H9 (cell line): ENCODE data around the gene NTMT2. TPM values are rescaled to one million over a fixed set of nuclear protein-coding genes. Genes with fewer than 3 reads are reported as not detected.

Source experiments
- DNase-seq: peaks from one replicate; pipeline ENCODE4 v3.0.0-alpha.2; 2017
- H2AFZ ChIP-seq: one replicate; pipeline ENCODE4 v1.6.1; 2013; ENCODE audit warnings: mild to moderate bottlenecking, low read length, control low read depth, moderate library complexity
- H2AK5ac ChIP-seq: 2 replicates; pipeline ENCODE4 v1.6.1; 2013; ENCODE audit warnings: low read length, control low read depth, mixed read lengths; ENCODE audit not compliant: insufficient read length
- H2BK120ac ChIP-seq: one replicate; pipeline ENCODE4 v1.6.1; 2013; ENCODE audit warnings: low read depth, mild to moderate bottlenecking, low read length, control low read depth, inconsistent platforms; ENCODE audit not compliant: poor library complexity, severe bottlenecking
- H2BK12ac ChIP-seq: 2 replicates; pipeline ENCODE4 v1.6.1; 2013; ENCODE audit warnings: low read length, control low read depth, mixed read lengths, low read depth; ENCODE audit not compliant: insufficient read length
- H2BK15ac ChIP-seq: 2 replicates; pipeline ENCODE4 v1.6.1; 2013; ENCODE audit warnings: low read depth, low read length, control low read depth
- H2BK20ac ChIP-seq: one replicate; pipeline ENCODE4 v1.6.1; 2013; ENCODE audit warnings: low read depth, mild to moderate bottlenecking, low read length, control low read depth, inconsistent platforms; ENCODE audit not compliant: poor library complexity, severe bottlenecking
- H2BK5ac ChIP-seq: 2 replicates; pipeline ENCODE4 v1.6.1; 2013; ENCODE audit warnings: low read length, control low read depth, mixed read lengths; ENCODE audit not compliant: insufficient read length
- H3K14ac ChIP-seq: 2 replicates; pipeline ENCODE4 v1.6.1; 2013; ENCODE audit warnings: low read length, control low read depth; ENCODE audit not compliant: insufficient read depth
- H3K18ac ChIP-seq: 2 replicates; pipeline ENCODE4 v1.6.1; 2013; ENCODE audit warnings: low read depth, mild to moderate bottlenecking, mixed read lengths, low read length, control low read depth; ENCODE audit not compliant: insufficient read length
- H3K23ac ChIP-seq: 2 replicates; pipeline ENCODE4 v1.6.1; 2013; ENCODE audit warnings: low read length, control low read depth, mixed read lengths, low read depth; ENCODE audit not compliant: insufficient read length
- H3K23me2 ChIP-seq: 2 replicates; pipeline ENCODE4 v1.6.1; 2013; ENCODE audit warnings: low read depth, mild to moderate bottlenecking, mixed read lengths, low read length, control low read depth; ENCODE audit not compliant: insufficient read length, poor library complexity, severe bottlenecking
- H3K27ac ChIP-seq: 2 replicates; pipeline ENCODE4 v1.5.1; 2013; ENCODE audit warnings: low read length, control low read depth, mixed read lengths, low read depth; ENCODE audit not compliant: insufficient read length
- H3K27me3 ChIP-seq: 2 replicates; pipeline ENCODE4 v1.6.1; 2013; ENCODE audit warnings: low read length, control low read depth, inconsistent platforms; ENCODE audit not compliant: insufficient read depth
- H3K4ac ChIP-seq: 2 replicates; pipeline ENCODE4 v1.6.1; 2013; ENCODE audit warnings: low read depth, mild to moderate bottlenecking, control low read depth, inconsistent platforms, low read length, moderate library complexity
- H3K4me1 ChIP-seq: 2 replicates; pipeline ENCODE4 v1.6.1; 2013; ENCODE audit warnings: low read length, control low read depth, inconsistent platforms; ENCODE audit not compliant: insufficient read depth
- H3K4me2 ChIP-seq: 2 replicates; pipeline ENCODE4 v1.6.1; 2013; ENCODE audit warnings: low read length, control low read depth, mixed read lengths; ENCODE audit not compliant: insufficient read length, insufficient read depth
- H3K56ac ChIP-seq: 2 replicates; pipeline ENCODE4 v1.6.1; 2013; ENCODE audit warnings: low read depth, mild to moderate bottlenecking, mixed read lengths, low read length, control low read depth; ENCODE audit not compliant: insufficient read length
- H3K79me1 ChIP-seq: 2 replicates; pipeline ENCODE4 v1.6.1; 2013; ENCODE audit warnings: low read depth, mild to moderate bottlenecking, moderate library complexity, low read length, control low read depth, inconsistent platforms; ENCODE audit not compliant: insufficient read depth, poor library complexity, severe bottlenecking
- H3K79me2 ChIP-seq: 2 replicates; pipeline ENCODE4 v1.6.1; 2013; ENCODE audit warnings: low read length, control low read depth, inconsistent platforms; ENCODE audit not compliant: insufficient read depth
- H3K9ac ChIP-seq: 2 replicates; pipeline ENCODE4 v1.6.1; 2013; ENCODE audit warnings: low read length, control low read depth, mixed read lengths; ENCODE audit not compliant: insufficient read length; ENCODE audit errors: extremely low read depth
- H3K9me3 ChIP-seq: one replicate; pipeline ENCODE4 v1.6.1; 2013; ENCODE audit warnings: low read depth, low read length, inconsistent platforms; ENCODE audit not compliant: control insufficient read depth
- H3T11ph ChIP-seq: one replicate; pipeline ENCODE4 v1.6.1; 2013; ENCODE audit warnings: mild to moderate bottlenecking, low read length, control low read depth, inconsistent platforms
- H4K20me1 ChIP-seq: one replicate; pipeline ENCODE4 v1.6.1; 2013; ENCODE audit not compliant: control insufficient read depth, insufficient read length, insufficient read depth
- H4K5ac ChIP-seq: 2 replicates; pipeline ENCODE4 v1.6.1; 2013; ENCODE audit warnings: low read depth, mild to moderate bottlenecking, mixed read lengths, low read length, control low read depth; ENCODE audit not compliant: insufficient read length
- H4K8ac ChIP-seq: replicated peaks from 2 replicates; pipeline ENCODE4 v1.6.1; 2013; ENCODE audit warnings: low read length, control low read depth, mixed read lengths, low read depth; ENCODE audit not compliant: insufficient read length
- H4K91ac ChIP-seq: 2 replicates; pipeline ENCODE4 v1.6.1; 2013; ENCODE audit warnings: low read depth, mild to moderate bottlenecking, moderate library complexity, mixed read lengths, low read length, control low read depth; ENCODE audit not compliant: insufficient read length
- H3K27ac Mint-ChIP-seq, 3 experiments: 2 replicates in 2 of 3; 3 replicates in 1 of 3; pipeline ENCODE4 v1.8.0; 2020 to 2021; ENCODE audit warnings: mixed read lengths in 3 of 3, mild to moderate bottlenecking in 1 of 3, moderate library complexity in 1 of 3
- H3K27me3 Mint-ChIP-seq: 2 replicates; pipeline ENCODE4 v1.8.0; 2021; ENCODE audit warnings: low read depth, mild to moderate bottlenecking, moderate library complexity, mixed read lengths
- H3K36me3 Mint-ChIP-seq, 3 experiments: 2 replicates in 2 of 3; 3 replicates in 1 of 3; pipeline ENCODE4 v1.8.0; 2020 to 2021; ENCODE audit warnings: low read depth in 3 of 3, mixed read lengths in 3 of 3; ENCODE audit not compliant: insufficient read depth in 1 of 3
- H3K4me1 Mint-ChIP-seq, 2 experiments: 2 replicates each; pipeline ENCODE4 v1.8.0; 2020; ENCODE audit warnings: mixed read lengths in 2 of 2
- H3K4me3 Mint-ChIP-seq, 2 experiments: 2 replicates in 1 of 2; 3 replicates in 1 of 2; pipeline ENCODE4 v1.8.0; 2020 to 2021; ENCODE audit warnings: mild to moderate bottlenecking in 2 of 2, mixed read lengths in 2 of 2, moderate library complexity in 1 of 2
- H3K9me3 Mint-ChIP-seq, 2 experiments: 2 replicates in 1 of 2; 3 replicates in 1 of 2; pipeline ENCODE4 v1.8.0; 2020; ENCODE audit warnings: mild to moderate bottlenecking in 2 of 2, mixed read lengths in 2 of 2, moderate library complexity in 1 of 2
- CTCF ChIP-seq: fragments of 200-600 bp; sonication (generic); conservative IDR thresholded peaks from 3 replicates; pipeline ENCODE4 v1.8.0; 2021; ENCODE audit warnings: antibody characterized with exemption, mild to moderate bottlenecking
- WGBS: extraction: QIAGEN DNeasy Blood & Tissue Kit; methylation state at CpG from one replicate; pipeline ENCODE4 v1.1.7; 2013; ENCODE audit warnings: missing lambda C conversion rate, low lambda C conversion rate, mixed read lengths; ENCODE audit not compliant: insufficient read length; ENCODE audit errors: extremely low coverage; 5-methylcytosine and 5-hydroxymethylcytosine counted together
- total RNA-seq: library from RNA; stranded (reverse); gene quantifications from 2 replicates; pipeline ENCODE4 v1.2.1, GENCODE V29; 2021

Gene NTMT2
- total RNA-seq, 1 experiment from 2014 or later: 0.28 TPM

GRCh38 chr1:170126696-170127095 is 19.1 kb upstream of the NTMT2 start:
- Histone ChIP-seq H3T11ph (no peak overlapping the region), H3K18ac (no peak overlapping the region), H3K4me2 (no peak overlapping the region), H3K9ac (no peak overlapping the region), H4K91ac (no peak overlapping the region), H3K27ac (no peak overlapping the region), H4K8ac (no peak overlapping the region), H2BK12ac (no peak overlapping the region), H2BK5ac (no peak overlapping the region), H3K9me3 (no peaks in the 10 kb centered on the region), H2BK120ac (no peak overlapping the region), H2AK5ac (no peak overlapping the region), H2BK20ac (no peak overlapping the region), H3K4me1 (no peaks in the 10 kb centered on the region), H3K27me3 (no peaks in the 10 kb centered on the region), H3K14ac (no peak overlapping the region), H2AFZ (peak overlapping the region; percentile 50), H3K23me2 (no peaks in the 10 kb centered on the region), H3K56ac (no peak overlapping the region), H4K5ac (no peak overlapping the region), H3K79me1 (no peaks in the 10 kb centered on the region), H3K79me2 (no peaks in the 10 kb centered on the region), H4K20me1 (no peaks in the 10 kb centered on the region), H3K4ac (no peak overlapping the region), H3K23ac (no peak overlapping the region), H2BK15ac (no peak overlapping the region)
- DNase-seq: peak; percentile 41
- no peak overlapping the region; a peak in 1 of 7 replicates for H3K27ac Mint-ChIP-seq
- peaks cover 11 to 13% of the 10 kb centered on the region in 2 experiments for H3K4me1 Mint-ChIP-seq
- H3K36me3 Mint-ChIP-seq: no peaks in the 10 kb centered on the region
- WGBS: no CpG with 5 or more reads among the region's 4 CpGs
- no peaks in the 10 kb centered on the region; the same call in 1 of the 2 replicates for H3K27me3 Mint-ChIP-seq
- H3K4me3 Mint-ChIP-seq: no peak overlapping the region
- TF ChIP-seq CTCF: peak; percentile 31; the same call in 2 of the 3 replicates
- H3K9me3 Mint-ChIP-seq: no peaks in the 10 kb centered on the region
